Skin epidermis (tissue), 12 donors: Measurements from ENCODE around the gene MAN1A1.

Source experiments
- H3K27ac ChIP-seq, 21 experiments: fragments of 200-600 bp; sonication (generic) in 11 of 21; one replicate each; pipeline ENCODE4 v1.5.0; 2020; ENCODE audit warnings: mild to moderate bottlenecking in 3 of 21, inconsistent platforms in 2 of 21, moderate library complexity in 2 of 21
- H3K4me3 ChIP-seq, 7 experiments: fragments of 200-600 bp; sonication (generic) in 2 of 7; one replicate each; pipeline ENCODE4 v1.5.0; 2020; ENCODE audit warnings: inconsistent platforms in 2 of 7, mild to moderate bottlenecking in 2 of 7, moderate library complexity in 1 of 7

Gene MAN1A1

GRCh38 chr6:119137194-119138072 lies 212.1 kb downstream of the MAN1A1 start:
- H3K4me3 ChIP-seq = no peak overlapping the region
- H3K27ac ChIP-seq = no peak overlapping the region

DNA sequence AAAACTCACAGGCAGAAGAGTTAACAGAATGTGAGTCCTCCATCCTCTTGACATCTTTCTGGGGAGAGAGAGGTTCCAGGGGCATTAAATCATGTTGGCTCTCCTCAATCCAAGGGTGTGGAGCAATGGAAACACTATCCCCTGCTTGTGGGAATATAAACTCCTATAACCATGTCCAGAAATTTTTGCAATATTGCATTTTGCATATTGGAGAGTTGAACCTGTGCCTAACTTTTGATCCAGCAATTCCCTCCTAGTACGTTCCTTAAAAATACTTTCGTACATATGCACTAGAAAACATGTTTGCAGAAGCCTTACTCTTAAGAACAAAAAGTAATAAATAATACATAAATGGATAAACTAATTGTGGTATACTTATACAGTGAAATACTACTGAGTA lies 214.8 kb downstream of the MAN1A1 start:
- Histone ChIP-seq H3K27ac (no peak overlapping the region), H3K4me3 (no peak overlapping the region)

DNA sequence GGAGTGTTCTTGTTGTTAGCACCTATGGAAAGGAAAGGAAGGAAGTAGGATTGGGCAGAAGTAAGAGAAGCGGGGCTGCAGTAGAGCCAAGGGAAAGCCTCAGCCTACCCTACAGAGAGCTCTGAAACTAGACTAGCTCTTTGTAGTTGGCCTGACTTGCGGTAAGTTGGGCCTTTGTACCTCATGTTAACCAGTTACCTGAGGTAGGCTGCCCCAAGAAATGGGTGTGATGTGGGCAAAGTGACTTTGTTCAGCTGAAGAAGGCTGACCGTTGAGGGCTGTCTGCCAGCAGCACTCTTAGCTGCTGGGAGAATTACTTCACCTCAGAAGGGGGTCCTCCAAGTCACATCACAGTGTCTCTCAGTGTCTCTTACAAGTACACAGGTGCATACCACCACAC lies 216.2 kb downstream of the MAN1A1 start:
- no peak overlapping the region for H3K4me3 ChIP-seq
- H3K27ac ChIP-seq = no peak overlapping the region

DNA sequence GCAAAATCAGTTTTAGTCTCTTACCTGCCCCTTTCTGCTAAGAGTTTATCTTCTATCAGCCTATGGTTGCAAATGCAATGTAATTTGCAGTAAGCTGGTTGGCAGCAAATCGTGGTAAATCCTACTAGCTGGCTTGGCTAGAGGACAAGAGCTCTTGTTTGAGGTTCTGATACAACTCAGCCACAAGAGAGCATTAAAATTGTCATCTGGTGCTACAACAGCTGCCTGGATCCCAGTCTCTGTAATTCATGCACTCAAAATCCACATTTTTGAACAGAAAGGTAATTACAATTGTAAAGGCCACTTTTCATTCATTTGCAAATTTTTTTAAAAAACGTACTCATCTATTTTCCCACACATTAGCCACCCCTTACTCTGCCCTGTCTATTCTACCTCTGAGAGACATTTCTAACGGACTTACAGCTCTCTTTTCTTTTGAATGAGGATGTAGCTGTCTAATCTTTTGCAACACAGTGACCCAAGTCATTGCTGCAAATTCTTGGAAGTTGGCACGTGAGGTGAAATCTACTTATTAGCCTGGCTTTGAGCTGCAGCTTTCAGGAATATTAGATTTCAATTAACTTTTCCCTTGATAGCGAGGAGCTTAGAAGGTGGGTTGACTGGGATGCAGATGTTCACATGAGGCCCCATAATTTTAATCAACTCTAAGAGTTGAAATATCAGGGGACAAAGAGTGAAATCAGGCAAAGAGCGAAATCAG lies 217.1 kb downstream of the MAN1A1 start:
- Histone ChIP-seq H3K4me3 (no peak overlapping the region), H3K27ac (no peak overlapping the region)

DNA sequence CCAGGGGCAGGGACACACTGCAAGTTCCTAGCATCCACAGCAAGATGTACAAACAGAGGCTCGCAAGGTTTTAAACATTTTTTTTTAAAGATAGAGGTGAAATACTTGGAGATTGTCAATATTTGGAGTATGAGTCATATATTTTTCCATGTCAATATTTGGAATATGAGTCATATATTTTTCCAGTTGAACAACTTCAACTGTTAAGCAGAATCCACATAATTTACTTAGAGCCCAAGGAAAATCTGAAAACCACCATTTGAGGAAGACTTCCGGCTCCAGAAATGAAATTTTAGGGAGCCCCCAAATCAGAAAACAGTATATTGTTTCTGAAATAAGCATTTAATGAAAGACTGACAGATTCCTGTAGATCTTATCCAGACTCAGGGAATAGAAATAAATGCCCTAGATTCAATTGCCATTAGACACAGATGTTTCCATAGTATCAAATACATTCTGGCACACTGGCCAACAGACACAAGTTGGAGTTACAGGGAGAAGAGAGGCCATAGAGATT lies 219.5 kb downstream of the MAN1A1 start:
- Histone ChIP-seq H3K27ac (no peak overlapping the region), H3K4me3 (no peak overlapping the region)

DNA sequence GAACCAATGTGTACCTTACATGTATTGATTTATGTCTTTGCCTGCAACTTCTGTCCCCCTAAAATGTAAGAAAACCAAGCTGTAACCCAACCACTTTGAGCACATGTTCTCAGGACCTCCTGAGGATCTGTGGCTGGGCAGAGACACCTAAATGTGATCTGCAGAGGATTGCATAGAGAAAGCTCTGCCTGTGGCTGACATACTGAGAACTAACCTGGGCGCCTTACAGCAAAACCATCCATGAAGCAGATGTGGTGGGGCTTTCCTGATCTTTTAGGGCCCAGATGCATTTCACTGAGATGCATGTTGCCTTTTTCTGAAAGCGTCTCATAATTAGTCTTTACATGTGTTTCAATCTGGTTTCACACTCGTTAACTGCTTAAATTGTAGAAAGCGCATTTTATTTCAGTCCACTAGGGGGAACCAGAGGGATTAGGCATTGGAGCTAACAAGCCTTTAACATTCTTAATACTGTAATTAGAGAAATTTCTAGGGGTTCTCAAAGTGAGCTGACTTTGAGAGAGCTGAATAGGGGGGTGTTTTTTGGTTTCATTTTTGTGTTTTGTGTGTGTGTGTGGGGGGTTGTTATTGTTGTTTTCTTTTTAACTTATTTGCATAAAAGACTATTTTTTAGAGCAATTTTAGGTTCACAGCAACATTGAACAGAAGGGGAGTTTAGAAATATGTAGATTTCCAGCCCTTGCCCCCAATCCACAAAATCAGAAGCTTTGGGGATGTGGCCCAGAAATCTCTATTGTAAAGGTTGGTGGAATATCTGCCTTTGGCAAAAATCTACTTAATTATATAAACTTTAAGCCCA lies 220.2 kb downstream of the MAN1A1 start:
- Histone ChIP-seq H3K27ac (no peak overlapping the region), H3K4me3 (no peak overlapping the region)

DNA sequence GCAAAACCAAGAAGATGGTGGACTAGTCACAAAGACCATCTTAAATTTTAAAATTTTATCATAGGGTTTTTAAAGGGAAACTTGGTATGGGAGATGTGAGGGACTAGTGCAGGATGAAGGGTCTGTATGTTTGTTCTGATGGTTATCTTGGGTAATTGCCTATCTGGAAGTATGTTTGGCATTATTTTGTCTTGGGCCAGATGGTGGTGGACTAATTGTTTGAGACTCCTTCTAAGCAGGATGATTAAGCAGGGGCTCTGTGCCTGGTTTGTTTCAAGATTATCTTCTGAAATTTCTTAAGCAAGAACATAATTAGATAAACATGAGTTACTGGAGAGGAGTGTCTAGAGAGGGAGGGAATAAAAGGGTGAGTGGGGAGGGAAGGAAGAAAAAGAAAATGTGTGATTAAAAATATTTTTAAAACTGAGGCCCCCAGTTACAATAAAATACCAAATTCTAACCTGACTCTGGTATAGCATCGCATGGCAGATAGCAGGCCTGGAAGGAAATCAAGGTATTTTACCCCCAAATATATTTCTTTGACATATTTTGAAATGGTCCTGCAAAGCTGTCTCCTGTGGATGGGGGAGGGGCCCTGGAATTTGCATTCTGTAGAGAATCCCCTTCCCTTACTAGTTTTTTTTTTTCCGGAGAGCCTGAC lies 221.2 kb downstream of the MAN1A1 start:
- H3K4me3 ChIP-seq = no peak overlapping the region
- H3K27ac ChIP-seq = no peak overlapping the region

DNA sequence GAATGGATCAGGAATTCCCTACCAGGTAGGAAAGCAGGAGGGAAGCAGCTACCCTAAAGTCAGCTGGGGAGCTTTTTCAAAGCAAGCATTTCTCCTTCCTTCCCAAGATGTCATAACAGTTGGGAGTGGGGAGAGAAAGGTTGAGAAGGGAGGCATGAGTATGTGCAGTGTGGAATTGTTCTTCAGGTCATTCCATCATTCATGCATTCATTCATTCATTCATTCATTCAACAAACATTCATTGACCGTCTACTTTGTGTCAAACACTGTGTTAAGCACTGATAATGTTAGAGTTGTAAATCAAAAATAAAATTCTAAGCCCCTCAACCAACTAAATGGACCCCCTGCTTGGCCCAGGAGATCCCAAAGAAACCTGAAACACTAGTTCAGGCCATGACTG lies 221.9 kb downstream of the MAN1A1 start:
- H3K27ac ChIP-seq = no peak overlapping the region
- H3K4me3 ChIP-seq = no peak overlapping the region
